Measurements from ENCODE around the gene FNIP1.
"Not testable (repeated sequence)": the region's sequence is repeated elsewhere in the genome, so short reads cannot be mapped to it uniquely, and the experiment has no call there.

Gene FNIP1

GRCh38 chr5:131637694-131638093 lies 159.1 kb downstream of the FNIP1 start:
- DNase-seq (ENCODE audit: low spot score): no peak

GRCh38 chr5:131635684-131636572 lies 160.9 kb downstream of the FNIP1 start:
- no peak for DNase-seq (ENCODE audit: low spot score)

- peak; percentile 99 for DNase-seq (ENCODE audit: low spot score)
Observed at GRCh38 chr5:131634996-131635683, 161.7 kb downstream of the FNIP1 start, which contains the start of gene RAPGEF6. Gene RAPGEF6 (minus strand): TSS chr5:131635229. CDS start chr5:131635030, 199 bp downstream.

GRCh38 chr5:131634666-131634995 lies 162.2 kb downstream of the FNIP1 start:
- DNase-seq (ENCODE audit: low spot score): no peak

- DNase-seq (ENCODE audit: low spot score): no peak
Observed at GRCh38 chr5:131634238-131634637, 162.6 kb downstream of the FNIP1 start.

GRCh38 chr5:131633830-131634229 lies 163.0 kb downstream of the FNIP1 start:
- DNase-seq (ENCODE audit: low spot score): no peak

GRCh38 chr5:131630963-131631350 lies 165.9 kb downstream of the FNIP1 start:
- no peak for DNase-seq (ENCODE audit: low spot score)

GRCh38 chr5:131630208-131630962 lies 166.4 kb downstream of the FNIP1 start:
- no peak for DNase-seq (ENCODE audit: low spot score)

GRCh38 chr5:131628990-131629389 lies 167.8 kb downstream of the FNIP1 start:
- no peak for DNase-seq (ENCODE audit: low spot score)

- DNase-seq (ENCODE audit: low spot score): no peak
Observed at GRCh38 chr5:131627207-131627865, 169.5 kb downstream of the FNIP1 start.

GRCh38 chr5:131622633-131623032 lies 174.2 kb downstream of the FNIP1 start:
- DNase-seq (ENCODE audit: low spot score): peak; percentile 91

- DNase-seq (ENCODE audit: low spot score): not testable (repeated sequence)
Observed at GRCh38 chr5:131621164-131621563, 175.7 kb downstream of the FNIP1 start.

GRCh38 chr5:131619102-131619501 lies 177.7 kb downstream of the FNIP1 start:
- no peak for DNase-seq (ENCODE audit: low spot score)

GRCh38 chr5:131617140-131617822 lies 179.5 kb downstream of the FNIP1 start:
- DNase-seq (ENCODE audit: low spot score): no peak

- no peak for DNase-seq (ENCODE audit: low spot score)
Observed at GRCh38 chr5:131615957-131616356, 180.9 kb downstream of the FNIP1 start.

GRCh38 chr5:131613423-131613822 lies 183.4 kb downstream of the FNIP1 start:
- no peak for DNase-seq (ENCODE audit: low spot score)

GRCh38 chr5:131611064-131611381 lies 185.8 kb downstream of the FNIP1 start:
- DNase-seq (ENCODE audit: low spot score): no peak

- no peak for DNase-seq (ENCODE audit: low spot score)
Observed at GRCh38 chr5:131610198-131611063, 186.4 kb downstream of the FNIP1 start.

GRCh38 chr5:131609774-131610173 lies 187.0 kb downstream of the FNIP1 start:
- DNase-seq (ENCODE audit: low spot score): no peak

GRCh38 chr5:131608597-131608996 lies 188.2 kb downstream of the FNIP1 start:
- no peak for DNase-seq (ENCODE audit: low spot score)

Data from Ammon's horn (tissue), 1 donor.